ENCODE measurements around the gene CST3.
A peak's percentile ranks its signal among the peaks of the same experiment; 100 is the strongest.
"Not testable (repeated sequence)": the region's sequence is repeated elsewhere in the genome, so short reads cannot be mapped to it uniquely, and the experiment has no call there.

CST3 gene, protein sequence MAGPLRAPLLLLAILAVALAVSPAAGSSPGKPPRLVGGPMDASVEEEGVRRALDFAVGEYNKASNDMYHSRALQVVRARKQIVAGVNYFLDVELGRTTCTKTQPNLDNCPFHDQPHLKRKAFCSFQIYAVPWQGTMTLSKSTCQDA

GRCh38 chr20:23637282-23638221 is at the start of gene CST3:
TSS of gene CST3 (minus strand) at chr20:23637955. CDS start at chr20:23637862, 93 bp downstream.
- peak; percentile 79 for DNase-seq

GRCh38 chr20:23686046-23686750 is 48.4 kb upstream of the CST3 start:
- no peak for DNase-seq

GRCh38 chr20:23685529-23685896 is 47.8 kb upstream of the CST3 start:
- DNase-seq: not testable (repeated sequence)

GRCh38 chr20:23684261-23684660 is 46.5 kb upstream of the CST3 start:
- no peak for DNase-seq

DNA sequence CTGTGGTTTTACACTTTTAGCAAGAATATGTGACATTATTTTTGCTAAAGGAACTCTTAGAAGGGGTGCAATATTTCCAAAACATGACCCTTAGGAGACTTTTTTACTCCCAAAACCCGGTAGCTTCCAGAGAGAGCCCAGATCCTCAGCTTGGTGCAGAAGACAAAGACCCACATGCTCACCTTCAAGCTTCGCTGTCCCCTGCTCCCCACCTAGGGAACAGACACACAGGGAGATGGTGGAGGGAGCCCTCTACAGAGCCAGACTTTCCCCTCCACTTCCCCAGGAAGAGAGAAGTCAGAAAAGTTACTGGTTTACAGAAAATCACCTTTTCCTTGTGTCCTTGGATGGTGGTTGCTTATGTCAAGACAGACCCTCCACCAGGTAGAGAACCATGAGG is 46.1 kb upstream of the CST3 start:
- DNase-seq: no peak

GRCh38 chr20:23683281-23683680 is 45.5 kb upstream of the CST3 start:
- DNase-seq: no peak

DNA sequence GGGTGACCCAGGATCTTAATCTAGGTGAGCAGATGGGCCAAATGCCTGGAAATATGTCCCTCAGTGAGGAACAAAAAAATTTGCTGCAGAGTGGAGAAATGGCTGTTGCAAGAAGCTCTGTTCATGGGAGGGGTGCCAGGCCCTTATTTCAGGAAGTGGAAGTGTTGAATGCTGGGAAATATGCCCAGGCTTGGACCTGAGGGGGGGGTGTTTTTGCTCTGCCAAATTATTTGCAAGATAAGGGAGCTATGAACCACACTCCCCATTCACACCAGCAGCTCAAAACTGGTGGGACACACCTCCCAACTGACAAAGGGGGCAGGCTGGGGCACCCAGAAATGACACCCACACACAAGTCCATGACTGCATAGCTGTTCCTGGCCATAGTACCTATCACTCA is 42.4 kb upstream of the CST3 start:
- no peak for DNase-seq

DNA sequence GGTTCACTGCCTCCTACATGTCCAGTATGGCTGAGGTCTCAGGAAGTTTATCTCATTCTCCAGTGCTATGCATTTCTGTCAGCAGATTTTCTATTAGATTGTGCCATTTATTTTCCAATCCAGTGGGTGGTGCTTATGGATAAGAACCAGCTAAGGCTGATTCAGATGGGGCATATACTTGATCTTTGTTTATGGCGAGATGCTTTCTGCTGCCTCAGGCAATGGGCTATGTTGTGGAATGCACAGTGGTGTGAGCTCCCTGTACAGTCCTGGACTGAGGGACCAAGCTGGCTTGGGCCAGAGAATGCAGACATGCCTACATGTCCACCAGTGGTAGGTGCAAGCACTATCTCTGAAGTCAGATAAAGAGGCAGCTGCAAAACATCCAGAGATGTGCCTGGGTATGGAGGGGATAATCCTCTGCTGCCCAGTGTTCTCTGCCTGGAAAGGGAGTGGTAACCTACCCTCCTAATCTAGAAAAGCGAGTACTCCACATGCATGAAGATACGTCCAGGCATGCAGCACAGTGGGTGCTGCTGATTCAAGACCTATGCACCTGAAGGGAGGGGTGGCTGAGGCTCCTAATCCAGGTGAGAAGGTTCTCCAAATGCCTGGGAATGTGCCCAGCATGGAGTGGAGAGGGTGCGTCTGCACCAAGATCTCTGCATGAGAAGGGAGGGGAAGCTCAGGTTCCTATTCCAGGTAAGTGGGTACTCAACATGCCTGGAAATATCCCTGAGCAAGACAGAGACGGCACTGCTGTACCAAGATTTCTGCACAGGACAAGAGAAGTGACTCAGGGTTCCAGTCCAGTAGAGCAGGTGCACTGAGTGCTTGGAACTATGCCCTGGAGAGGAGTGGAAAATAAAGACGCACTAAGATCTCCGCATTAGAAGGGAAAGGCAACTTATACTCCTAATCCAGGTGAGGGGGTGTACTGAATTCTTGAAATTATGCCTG is 41.7 kb upstream of the CST3 start:
- no peak for DNase-seq

- DNase-seq: no peak
Measured at GRCh38 chr20:23673209-23673608, 35.5 kb upstream of the CST3 start.

GRCh38 chr20:23672158-23672557 is 34.4 kb upstream of the CST3 start:
- no peak for DNase-seq

GRCh38 chr20:23671479-23671878 is 33.7 kb upstream of the CST3 start:
- DNase-seq: no peak

- DNase-seq: no peak
Measured at GRCh38 chr20:23670361-23670760, 32.6 kb upstream of the CST3 start.

DNA sequence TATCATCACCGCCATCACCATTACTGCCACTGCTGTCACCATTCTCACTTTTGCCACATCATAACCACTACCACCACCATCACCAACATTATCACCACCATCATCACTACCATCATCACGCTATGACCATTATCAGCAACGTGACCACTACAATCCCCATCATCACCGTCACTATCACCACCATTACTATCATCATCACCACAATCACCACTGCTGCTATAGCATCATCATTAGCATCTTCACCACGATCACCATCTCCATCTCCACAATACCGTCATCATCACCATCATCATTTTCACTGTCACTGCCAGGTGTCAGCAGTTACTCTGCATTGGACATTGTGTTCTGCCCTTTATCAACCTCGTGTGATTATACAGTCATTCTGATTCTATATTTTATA is 32.1 kb upstream of the CST3 start:
- no peak for DNase-seq

DNA sequence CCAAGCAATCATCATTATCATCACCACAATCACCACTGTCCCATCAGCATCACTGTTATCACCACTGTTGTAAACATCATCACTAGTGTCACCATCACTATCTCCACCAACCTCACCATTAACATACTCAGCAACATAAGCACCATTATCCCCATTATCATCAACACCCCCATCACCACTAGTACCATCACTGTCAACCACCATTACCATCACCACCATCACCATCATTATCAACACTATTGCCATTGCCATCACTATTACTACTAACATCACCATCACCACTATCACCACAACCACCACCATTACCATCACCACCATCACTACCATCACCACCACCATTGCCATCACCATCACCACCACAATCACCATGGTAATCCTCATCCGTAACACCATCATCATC is 31.6 kb upstream of the CST3 start:
- no peak for DNase-seq

DNA sequence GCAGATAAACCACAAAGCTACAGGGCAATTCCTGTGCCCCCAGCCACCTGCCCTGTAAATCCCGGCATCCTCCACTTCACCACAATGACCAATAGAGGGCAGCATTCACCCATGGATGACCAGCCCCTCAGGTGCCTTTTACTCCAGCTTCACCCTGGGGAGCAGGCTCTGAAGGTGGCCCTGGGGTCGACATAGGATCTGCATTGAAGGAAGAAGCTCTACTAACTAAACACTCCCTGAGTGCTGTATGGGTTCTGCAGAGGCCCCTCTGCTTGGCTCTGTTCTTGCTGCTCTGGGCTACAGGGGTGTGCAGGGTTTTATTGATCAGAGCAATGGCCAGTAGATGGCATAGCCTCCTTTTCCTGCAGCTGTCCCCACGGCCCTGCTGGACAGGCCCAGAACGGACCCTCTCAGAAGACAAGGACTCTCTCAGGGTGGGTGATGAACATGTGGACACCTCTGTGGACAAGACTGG is 30.8 kb upstream of the CST3 start:
- DNase-seq: peak; percentile 39

DNA sequence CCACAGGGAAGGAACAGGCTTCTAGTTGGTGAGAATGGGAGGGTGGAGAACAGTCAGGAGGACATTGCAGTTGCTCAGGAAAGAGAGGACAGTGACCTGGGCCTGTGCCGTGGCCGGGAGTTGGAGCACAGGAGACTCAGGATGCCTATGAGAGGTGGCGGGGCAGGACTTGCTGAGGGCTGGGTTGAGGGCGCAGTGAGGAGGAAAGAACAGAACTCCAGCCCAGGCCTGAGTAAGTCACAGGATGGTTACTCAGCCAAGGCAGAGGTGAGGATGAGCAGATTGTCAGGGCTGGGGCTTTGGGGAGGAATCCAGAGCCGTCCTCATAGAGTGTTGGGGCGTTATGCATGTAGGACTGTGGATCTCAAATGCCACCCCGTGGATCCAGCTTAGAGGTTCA is 29.9 kb upstream of the CST3 start:
- DNase-seq: no peak

DNA sequence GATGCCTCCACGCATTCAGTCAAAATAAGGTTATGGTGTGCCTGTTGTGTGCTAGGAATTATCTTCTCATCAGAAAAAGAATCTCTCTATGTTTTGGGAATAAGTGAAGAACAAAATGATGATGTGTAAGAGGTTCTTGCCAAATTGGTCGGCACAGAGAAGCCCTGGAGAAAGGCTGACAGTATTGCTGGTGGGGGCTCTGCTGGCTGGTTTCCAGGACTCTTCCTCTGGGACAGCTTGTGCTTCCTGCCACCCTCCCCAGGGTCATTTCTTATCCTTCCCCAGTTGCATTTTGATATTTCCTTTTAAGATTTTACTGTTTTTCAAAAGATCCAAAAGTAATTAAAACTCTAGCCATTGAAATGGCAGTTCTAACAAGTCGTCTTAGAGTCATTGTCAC is 28.9 kb upstream of the CST3 start:
- DNase-seq: no peak

DNA sequence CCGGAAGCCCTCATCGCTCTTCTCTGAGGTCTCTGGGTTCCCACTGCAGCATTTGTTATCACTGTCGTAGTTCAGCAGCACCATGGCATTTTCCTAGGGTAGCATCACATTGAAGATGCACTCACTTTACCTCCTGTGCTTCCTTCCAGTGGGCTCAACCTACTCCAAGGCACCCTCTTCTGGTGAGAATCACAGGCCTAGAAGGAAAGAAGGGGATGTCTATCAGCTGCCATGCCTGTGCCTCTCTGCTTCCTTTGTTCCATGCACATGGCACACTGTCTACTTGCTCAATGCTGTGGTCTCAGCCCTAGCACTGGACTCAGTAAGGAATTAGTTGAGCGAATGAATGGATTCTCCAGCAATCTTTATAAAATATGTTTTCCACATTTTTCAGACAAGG is 28.4 kb upstream of the CST3 start:
- no peak for DNase-seq

- no peak for DNase-seq
Measured at GRCh38 chr20:23664954-23665353, 27.2 kb upstream of the CST3 start.

- not testable (repeated sequence) for DNase-seq
Measured at GRCh38 chr20:23664046-23664445, 26.3 kb upstream of the CST3 start.

GRCh38 chr20:23663180-23663579 is 25.4 kb upstream of the CST3 start:
- no peak for DNase-seq

DNA sequence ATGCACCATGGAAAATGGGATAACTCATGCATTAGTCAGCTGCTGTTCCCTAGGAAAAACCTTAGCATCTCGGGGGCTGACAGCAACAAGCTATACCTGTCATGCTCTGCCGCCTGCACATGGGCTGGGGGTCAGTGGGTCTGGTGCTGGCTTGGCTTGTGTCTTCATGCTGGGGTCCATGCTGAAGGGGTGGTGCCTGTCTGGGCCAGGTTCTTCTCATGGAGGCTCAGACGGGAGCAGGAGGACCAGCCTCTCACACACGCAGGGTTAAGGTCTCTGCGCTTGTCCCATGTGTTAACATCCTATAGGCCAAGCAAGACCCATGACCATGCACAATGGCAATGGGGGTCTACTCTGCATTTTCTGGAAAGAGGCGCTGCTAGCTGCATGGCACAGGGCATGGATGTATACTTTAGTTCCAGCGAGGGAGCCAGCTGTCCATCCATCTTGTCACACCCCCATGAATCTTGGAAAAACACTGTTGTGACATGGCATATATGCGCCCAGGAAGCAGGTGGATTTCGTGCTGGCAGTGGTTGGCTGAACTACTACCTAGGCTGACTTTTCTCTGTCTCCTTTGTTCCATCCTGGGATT is 24.6 kb upstream of the CST3 start:
- DNase-seq: no peak
